Rectal smooth muscle tissue (tissue), 1 donor: Measurements from ENCODE around the gene SENP3.

Experiments used
- H3K27ac ChIP-seq: one replicate; pipeline ENCODE4 v1.7.0; 2013; ENCODE audit warnings: low read depth, low read length, inconsistent platforms
- H3K27me3 ChIP-seq: one replicate; pipeline ENCODE4 v1.7.0; 2013; ENCODE audit warnings: low read length; ENCODE audit not compliant: control insufficient read depth, insufficient read depth
- H3K36me3 ChIP-seq: one replicate; pipeline ENCODE4 v1.7.0; 2013; ENCODE audit warnings: low read length; ENCODE audit not compliant: control insufficient read depth, insufficient read depth
- H3K4me1 ChIP-seq: one replicate; pipeline ENCODE4 v1.7.0; 2013; ENCODE audit warnings: low read length; ENCODE audit not compliant: control insufficient read depth, insufficient read depth
- H3K4me3 ChIP-seq: one replicate; pipeline ENCODE4 v1.7.0; 2013; ENCODE audit warnings: low read length
- H3K9ac ChIP-seq: one replicate; pipeline ENCODE4 v1.7.0; 2013; ENCODE audit warnings: low read length

The SENP3 gene

GRCh38 chr17:7573324-7574080 lies 11.8 kb downstream of the SENP3 start:
- Histone ChIP-seq H3K4me1 (peaks cover 3% of the 10 kb centered on the region), H3K27me3 (no peaks in the 10 kb centered on the region), H3K27ac (peak overlapping the region; percentile 98), H3K36me3 (peaks cover 58% of the 10 kb centered on the region), H3K9ac (peak overlapping the region; percentile 95), H3K4me3 (peak overlapping the region; percentile 98)

GRCh38 chr17:7574176-7574953 lies 12.6 kb downstream of the SENP3 start:
- H3K9ac ChIP-seq = no peak overlapping the region
- H3K27me3 ChIP-seq = no peaks in the 10 kb centered on the region
- H3K4me3 ChIP-seq = peak overlapping the region; percentile 98
- H3K4me1 ChIP-seq = peaks cover 3% of the 10 kb centered on the region
- peaks cover 63% of the 10 kb centered on the region for H3K36me3 ChIP-seq
- H3K27ac ChIP-seq = peak overlapping the region; percentile 98

- peaks cover 3% of the 10 kb centered on the region for H3K4me1 ChIP-seq
- H3K4me3 ChIP-seq = no peak overlapping the region
- H3K36me3 ChIP-seq = peaks cover 53% of the 10 kb centered on the region
- no peak overlapping the region for H3K27ac ChIP-seq
- no peaks in the 10 kb centered on the region for H3K27me3 ChIP-seq
- no peak overlapping the region for H3K9ac ChIP-seq
These were observed 13.8 kb downstream of the SENP3 start for GRCh38 chr17:7575481-7575883.

- peaks cover 3% of the 10 kb centered on the region for H3K4me1 ChIP-seq
- H3K4me3 ChIP-seq = no peak overlapping the region
- H3K27me3 ChIP-seq = no peaks in the 10 kb centered on the region
- no peak overlapping the region for H3K27ac ChIP-seq
- peaks cover 52% of the 10 kb centered on the region for H3K36me3 ChIP-seq
- no peak overlapping the region for H3K9ac ChIP-seq
These were observed 14.2 kb downstream of the SENP3 start for GRCh38 chr17:7575959-7576358.

- H3K36me3 ChIP-seq = peaks cover 55% of the 10 kb centered on the region
- H3K9ac ChIP-seq = no peak overlapping the region
- peaks cover 5% of the 10 kb centered on the region for H3K4me1 ChIP-seq
- no peak overlapping the region for H3K27ac ChIP-seq
- no peak overlapping the region for H3K4me3 ChIP-seq
- no peaks in the 10 kb centered on the region for H3K27me3 ChIP-seq
These were observed 14.8 kb downstream of the SENP3 start for GRCh38 chr17:7576432-7576937.

GRCh38 chr17:7577327-7578199 lies 15.8 kb downstream of the SENP3 start:
- Histone ChIP-seq H3K4me3 (no peak overlapping the region), H3K27ac (no peak overlapping the region), H3K27me3 (no peaks in the 10 kb centered on the region), H3K36me3 (peaks cover 55% of the 10 kb centered on the region), H3K9ac (no peak overlapping the region), H3K4me1 (peaks cover 10% of the 10 kb centered on the region)

- H3K4me3 ChIP-seq = peak within 1 kb of the TSS; percentile 35
- H3K27me3 ChIP-seq = no peaks in the 10 kb centered on the region
- peaks cover 19% of the 10 kb centered on the region for H3K4me1 ChIP-seq
- peaks cover 51% of the 10 kb centered on the region for H3K36me3 ChIP-seq
- H3K9ac ChIP-seq = no peak within 1 kb of the TSS
- peak within 1 kb of the TSS; percentile 58 for H3K27ac ChIP-seq
These were observed 17.5 kb downstream of the SENP3 start, which contains the start of gene CD68 for GRCh38 chr17:7579001-7579833. CD68 (plus strand) TSS chr17:7579638; CDS start chr17:7579678, 40 bp downstream.

GRCh38 chr17:7579834-7580603 lies 18.3 kb downstream of the SENP3 start:
- no peak overlapping the region for H3K9ac ChIP-seq
- H3K4me1 ChIP-seq = peaks cover 16% of the 10 kb centered on the region
- peaks cover 44% of the 10 kb centered on the region for H3K36me3 ChIP-seq
- peak overlapping the region; percentile 35 for H3K4me3 ChIP-seq
- peak overlapping the region; percentile 58 for H3K27ac ChIP-seq
- H3K27me3 ChIP-seq = no peaks in the 10 kb centered on the region

GRCh38 chr17:7580604-7581575 lies 19.2 kb downstream of the SENP3 start:
- Histone ChIP-seq H3K4me1 (peaks cover 16% of the 10 kb centered on the region), H3K36me3 (peaks cover 35% of the 10 kb centered on the region), H3K4me3 (peak overlapping the region; percentile 35), H3K9ac (no peak overlapping the region), H3K27me3 (no peaks in the 10 kb centered on the region), H3K27ac (peak overlapping the region; percentile 58)
